HFF-Myc (cell line): ENCODE measurements around the gene COG7.
"Not testable (repeated sequence)": the region's sequence is repeated elsewhere in the genome, so short reads cannot be mapped to it uniquely, and the experiment has no call there.

ENCODE experiments used
- DNase-seq: peaks from one replicate; pipeline ENCODE4 v3.0.0-alpha.2; 2011; ENCODE audit warnings: low read depth; ENCODE audit errors: extremely low read depth
- H3K4me3 ChIP-seq: replicated peaks from 2 replicates; pipeline ENCODE4 v1.5.1; 2011; ENCODE audit warnings: low read depth, mild to moderate bottlenecking, control low read depth, low read length
- TF ChIP-seq, protein P1 (sequence below): IDR thresholded peaks from 2 replicates; pipeline ENCODE4 v1.5.1; 2012; ENCODE audit warnings: mild to moderate bottlenecking, low read depth, low read length, control low read depth; ENCODE audit errors: missing control alignments

Gene COG7

DNA sequence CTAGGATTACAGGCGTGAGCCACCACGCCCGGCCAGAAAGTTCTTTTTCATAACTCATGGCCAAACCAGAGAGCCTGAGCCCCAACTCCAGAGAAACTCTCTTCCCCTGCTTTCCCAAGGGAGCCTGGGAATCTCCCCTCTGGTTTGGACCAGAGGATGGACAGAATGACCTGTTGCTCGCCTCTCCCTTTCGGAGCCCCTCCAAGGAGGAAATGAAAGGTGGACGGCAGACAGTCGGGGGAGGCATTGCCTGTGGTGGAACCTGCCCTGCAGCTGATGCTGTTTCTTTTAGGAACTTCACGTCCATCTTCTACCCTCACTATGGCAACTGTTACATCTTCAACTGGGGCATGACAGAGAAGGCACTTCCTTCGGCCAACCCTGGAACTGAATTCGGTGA lies 85.4 kb downstream of the COG7 start:
- TF ChIP-seq, protein P1, sequence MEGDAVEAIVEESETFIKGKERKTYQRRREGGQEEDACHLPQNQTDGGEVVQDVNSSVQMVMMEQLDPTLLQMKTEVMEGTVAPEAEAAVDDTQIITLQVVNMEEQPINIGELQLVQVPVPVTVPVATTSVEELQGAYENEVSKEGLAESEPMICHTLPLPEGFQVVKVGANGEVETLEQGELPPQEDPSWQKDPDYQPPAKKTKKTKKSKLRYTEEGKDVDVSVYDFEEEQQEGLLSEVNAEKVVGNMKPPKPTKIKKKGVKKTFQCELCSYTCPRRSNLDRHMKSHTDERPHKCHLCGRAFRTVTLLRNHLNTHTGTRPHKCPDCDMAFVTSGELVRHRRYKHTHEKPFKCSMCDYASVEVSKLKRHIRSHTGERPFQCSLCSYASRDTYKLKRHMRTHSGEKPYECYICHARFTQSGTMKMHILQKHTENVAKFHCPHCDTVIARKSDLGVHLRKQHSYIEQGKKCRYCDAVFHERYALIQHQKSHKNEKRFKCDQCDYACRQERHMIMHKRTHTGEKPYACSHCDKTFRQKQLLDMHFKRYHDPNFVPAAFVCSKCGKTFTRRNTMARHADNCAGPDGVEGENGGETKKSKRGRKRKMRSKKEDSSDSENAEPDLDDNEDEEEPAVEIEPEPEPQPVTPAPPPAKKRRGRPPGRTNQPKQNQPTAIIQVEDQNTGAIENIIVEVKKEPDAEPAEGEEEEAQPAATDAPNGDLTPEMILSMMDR: no peak
- DNase-seq: no peak
- no peak overlapping the region for H3K4me3 ChIP-seq

DNA sequence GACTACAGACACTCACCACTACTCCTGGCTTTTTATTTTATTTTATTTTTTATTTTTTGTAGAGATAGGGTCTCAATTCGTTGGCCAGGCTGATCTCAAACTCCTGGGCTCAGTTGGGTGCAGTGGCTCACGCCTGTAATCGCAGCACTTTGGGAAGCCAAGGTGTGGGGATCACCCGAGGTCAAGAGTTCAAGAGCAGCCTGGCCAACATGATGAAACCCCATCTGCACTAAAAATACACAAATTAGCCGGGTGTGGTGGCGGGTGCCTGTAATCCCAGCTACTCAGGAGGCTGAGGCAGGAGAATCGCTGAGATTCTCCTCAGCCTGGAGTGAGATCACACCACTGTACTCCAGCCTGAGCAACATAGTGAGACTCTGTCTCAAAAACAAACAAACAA lies 86.6 kb downstream of the COG7 start:
- H3K4me3 ChIP-seq, DNase-seq: not testable (repeated sequence)

DNA sequence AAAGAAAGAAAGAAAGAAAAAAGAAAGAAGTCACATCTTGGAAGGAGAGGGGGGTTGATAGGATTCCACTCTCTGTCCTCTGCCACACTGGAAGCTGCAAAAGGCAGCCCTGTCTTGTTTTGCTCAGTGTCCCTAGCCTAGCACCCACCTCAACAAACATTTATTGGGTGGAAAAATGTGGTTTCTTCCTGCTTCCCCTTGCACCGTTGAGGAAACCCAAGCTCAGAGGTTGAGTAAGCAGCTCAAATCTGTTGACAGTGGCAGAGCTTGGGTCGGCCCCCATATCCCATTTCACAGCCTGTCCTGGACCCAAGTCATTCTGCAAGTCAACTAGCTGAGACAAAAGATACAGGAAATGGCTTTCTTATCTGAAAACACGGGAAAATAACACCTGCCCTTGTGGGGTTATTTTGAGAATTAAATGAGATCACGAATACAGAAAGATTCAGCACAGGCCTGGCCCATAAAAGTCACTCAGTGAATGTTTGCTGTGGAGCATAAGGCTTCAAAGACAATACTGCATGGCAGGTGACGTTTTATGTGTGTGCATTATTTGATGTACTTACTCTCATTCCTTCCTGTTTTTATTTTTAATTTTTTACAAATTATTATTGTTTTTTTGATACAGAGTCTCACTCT lies 87.3 kb downstream of the COG7 start:
- TF ChIP-seq, protein P1: no peak
- DNase-seq: no peak
- no peak overlapping the region for H3K4me3 ChIP-seq

GRCh38 chr16:23362460-23363317 lies 90.3 kb downstream of the COG7 start:
- TF ChIP-seq, protein P1: no peak
- no peak overlapping the region for H3K4me3 ChIP-seq
- DNase-seq: no peak

DNA sequence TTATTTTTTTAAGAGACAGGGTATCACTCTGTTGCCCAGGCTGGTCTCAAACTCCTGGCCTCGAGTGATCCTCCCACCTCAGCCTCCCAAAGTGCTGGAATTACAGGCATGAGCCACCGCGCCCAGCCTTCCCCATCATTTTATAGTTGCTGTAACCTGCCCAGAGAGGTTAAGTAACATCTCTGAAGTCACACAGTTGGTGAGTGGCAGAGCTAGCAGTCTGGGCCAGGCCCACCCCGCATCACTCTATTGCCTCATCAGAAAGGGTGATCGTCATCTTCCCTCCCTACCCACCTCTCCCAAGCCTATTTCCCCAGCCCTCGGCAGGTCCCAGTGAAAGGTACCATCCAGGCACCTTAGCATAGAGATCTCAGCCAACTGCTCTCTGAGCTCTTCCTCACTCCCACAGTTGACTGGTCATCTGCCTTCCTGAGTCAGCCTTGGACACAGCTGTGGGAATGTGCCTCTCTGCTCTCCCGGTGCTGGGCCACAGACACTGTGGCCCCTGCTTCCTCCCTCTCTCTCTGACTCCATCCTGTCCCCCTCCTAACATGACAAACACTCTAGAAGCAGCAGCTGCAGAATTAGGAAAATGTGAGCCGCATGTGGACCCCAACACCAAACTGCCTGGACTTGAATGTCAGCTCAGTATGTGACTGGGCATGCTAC lies 93.8 kb downstream of the COG7 start:
- no peak overlapping the region for H3K4me3 ChIP-seq
- TF ChIP-seq, protein P1: no peak
- no peak for DNase-seq

- no peak overlapping the region for H3K4me3 ChIP-seq
- TF ChIP-seq, protein P1: no peak
- no peak for DNase-seq
These were observed 95.2 kb downstream of the COG7 start for GRCh38 chr16:23357761-23358290.

DNA sequence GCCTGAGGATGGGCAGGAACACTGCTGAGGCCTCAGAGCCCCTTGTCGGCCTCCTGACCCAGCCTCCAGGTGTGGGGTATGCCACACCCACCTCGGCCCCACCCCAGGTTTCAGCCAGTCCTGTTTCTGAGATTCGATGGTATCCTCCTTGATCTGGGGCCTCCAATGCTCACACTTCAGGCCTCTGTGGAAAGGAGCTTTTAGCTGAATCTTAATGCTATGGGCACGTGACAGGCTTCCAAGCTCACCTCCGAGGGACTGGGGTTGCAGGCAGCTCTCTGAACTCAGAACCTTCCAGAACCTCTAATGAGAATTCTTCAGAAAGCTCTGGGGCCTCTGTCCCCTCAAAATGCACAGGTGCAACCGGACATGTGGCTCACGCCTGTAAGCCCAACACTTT lies 96.0 kb downstream of the COG7 start:
- TF ChIP-seq, protein P1: no peak
- no peak for DNase-seq
- H3K4me3 ChIP-seq: no peak overlapping the region
